Activated CD8-positive, alpha-beta memory T cell treated with anti-CD3 and anti-CD28 coated beads for 1 hour (primary cell): ENCODE measurements around the gene C1orf115.
"Not testable (repeated sequence)": the region's sequence is repeated elsewhere in the genome, so short reads cannot be mapped to it uniquely, and the experiment has no call there.

Experiments
- DNase-seq, 2 donors: peaks; one replicate each; pipeline ENCODE4 v3.0.0-alpha.2; 2020; ENCODE audit warnings: low read depth in 1 of 2; ENCODE audit errors: extremely low read depth in 1 of 2

The C1orf115 gene

DNA sequence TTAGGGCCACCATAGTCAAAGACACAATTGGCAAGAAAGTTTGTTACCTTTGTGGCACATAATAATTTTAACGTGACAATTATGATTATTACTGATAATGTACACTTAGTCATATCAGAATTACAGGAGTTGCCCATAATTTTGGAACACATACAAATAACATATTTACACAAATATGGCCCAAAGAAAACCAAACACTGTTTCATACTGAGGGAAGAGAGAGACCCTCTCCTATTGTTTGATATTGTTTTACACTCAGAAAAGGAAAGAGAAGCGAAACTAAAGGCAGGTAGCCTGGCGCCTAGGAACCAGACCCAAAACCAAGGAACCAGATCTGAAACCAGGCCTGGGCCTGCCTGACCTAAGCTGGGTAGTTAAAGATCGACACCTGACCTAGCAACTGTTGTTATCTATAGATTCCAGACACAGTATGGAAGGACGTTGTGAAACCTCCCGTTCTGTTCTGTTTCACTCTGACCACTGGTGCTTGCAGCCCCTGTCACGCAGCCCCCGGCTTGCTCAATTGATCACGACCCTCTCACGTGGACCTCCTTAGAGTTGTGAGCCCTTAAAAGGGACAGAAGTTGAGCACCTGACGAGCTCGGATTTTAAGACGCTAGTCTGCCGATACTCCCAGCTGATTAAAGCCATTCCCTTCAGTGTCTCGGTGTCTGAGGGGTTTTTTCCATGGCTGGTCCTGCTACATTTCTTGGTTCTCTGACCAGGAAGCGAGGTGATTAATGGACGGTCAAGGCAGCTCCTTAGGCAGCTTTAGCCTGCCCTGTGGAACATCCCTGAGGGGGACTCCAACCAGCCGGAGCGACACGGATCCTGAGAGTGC, 27.9 kb downstream of the C1orf115 start:
- DNase-seq, result no peak

GRCh38 chr1:220721266-220721665, 31.1 kb downstream of the C1orf115 start:
- not testable (repeated sequence) for DNase-seq

DNA sequence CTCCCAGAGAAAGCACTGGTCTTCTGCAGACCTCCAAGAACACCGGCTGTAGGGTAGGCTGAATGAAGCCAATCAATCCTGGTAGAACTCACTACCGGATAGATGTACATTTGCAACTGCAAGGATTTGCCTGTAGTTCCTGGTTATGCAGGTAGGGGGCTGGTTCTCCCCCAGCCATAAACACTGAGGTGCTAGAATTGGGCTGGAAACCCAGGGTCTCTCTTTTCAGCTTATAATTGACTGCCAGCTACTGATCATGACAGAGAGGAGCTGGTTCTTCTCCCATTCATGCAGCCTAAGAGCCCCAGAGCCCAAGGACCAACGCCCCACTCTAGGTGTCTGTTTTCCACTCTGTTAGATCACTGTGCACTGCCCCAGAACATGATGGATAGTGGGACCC, 36.5 kb downstream of the C1orf115 start:
- no peak for DNase-seq

DNA sequence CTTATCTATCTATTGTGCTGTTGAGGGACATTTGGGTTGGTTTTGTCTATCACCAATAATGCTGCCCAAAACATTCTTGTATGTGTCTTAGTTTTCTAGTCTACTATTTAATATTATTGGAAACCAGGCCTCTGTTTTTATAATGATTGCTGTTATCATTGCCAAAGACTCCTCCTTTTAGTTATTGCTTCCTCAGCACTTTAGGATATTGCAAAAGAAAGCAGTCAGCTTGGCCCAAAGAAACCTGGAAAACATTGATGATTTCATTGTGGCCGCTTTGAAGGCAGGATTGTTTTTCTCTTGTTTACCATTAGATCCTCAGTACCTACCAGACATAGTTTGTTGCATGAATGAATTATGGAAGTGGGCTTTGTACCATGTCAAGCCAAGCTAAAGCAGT, 37.4 kb downstream of the C1orf115 start:
- no peak for DNase-seq

- no peak for DNase-seq
Measured at GRCh38 chr1:220730486-220730885, 40.3 kb downstream of the C1orf115 start.

DNA sequence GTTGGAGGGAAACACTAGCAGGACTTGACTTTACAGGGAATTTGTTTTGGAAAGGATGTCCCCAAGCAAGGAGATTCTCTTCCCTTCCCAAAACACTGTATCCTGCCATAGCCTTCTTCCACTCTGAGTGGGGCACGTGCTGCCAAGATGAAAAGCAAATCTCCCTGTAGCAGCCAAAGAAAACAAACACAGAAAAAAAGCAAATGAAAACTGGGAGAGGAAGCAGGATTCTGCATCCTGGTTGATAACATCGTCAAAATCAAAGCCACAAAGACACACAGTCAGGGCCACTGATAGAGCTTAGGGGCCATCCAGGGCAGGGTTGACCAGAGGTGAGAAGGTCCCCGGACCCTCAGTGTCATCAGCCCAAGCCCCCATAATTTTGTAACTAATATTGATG, 42.0 kb downstream of the C1orf115 start:
- no peak for DNase-seq

DNA sequence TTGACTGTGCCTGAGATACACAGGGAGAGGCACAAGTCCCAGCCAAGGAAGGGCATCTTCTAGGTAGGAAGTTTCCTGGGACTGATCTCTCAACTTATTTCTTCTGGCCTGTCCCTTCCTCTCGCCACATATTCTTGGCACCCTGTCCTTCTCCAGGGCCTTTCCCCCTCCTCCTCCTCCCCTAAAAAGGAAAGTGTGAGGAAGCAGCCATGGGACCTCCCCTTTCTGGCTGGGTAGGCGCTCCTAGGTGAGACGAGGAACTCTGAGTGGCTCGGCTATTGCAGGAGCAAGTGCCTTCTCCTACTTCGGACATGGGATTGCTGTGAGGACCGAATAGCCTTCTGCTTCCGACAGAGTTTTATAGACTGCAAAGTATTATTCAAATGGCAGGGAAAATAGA, 42.5 kb downstream of the C1orf115 start:
- no peak for DNase-seq

- DNase-seq, result peak; percentile 27 to 58
Measured at GRCh38 chr1:220733086-220733601, 43.0 kb downstream of the C1orf115 start.

- no peak for DNase-seq
Measured at GRCh38 chr1:220734571-220735326, 44.6 kb downstream of the C1orf115 start.

DNA sequence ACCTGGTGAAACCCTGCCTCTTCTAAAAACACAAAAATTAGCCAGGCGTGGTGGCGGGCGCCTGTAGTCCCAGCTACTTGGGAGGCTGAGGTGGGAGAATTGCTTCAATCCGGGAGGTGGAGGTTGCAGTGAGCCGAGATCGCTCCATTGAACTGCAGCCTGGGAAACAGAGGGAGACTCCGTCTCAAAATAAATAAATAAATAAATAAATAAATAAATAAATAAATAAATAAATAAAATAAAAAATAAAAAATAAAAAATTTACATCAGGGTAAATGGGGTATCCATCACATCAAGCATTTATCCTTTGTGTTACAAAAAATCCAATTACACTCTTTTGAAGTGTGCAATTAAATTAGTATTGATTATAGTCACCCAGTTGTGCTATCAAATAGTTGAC, 46.1 kb downstream of the C1orf115 start:
- DNase-seq, result not testable (repeated sequence)

DNA sequence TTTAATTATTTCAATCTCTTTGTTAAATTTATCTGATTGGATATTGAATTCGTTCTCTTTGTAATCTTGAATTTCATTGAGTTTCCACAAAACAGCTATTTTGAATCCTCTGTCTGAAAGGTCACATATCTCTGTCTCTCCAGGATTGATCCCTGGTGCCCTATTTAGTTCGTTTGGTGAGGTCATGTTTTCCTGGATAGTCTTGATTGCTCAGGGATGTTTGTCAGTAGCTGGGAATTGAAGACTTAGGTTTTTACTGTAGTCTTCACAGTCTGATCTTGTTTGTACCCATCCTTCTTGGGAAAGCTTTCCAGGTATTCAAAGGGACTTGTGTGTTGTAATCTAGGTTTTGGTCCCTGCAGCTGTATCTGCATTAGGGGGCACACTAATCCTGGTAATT, 51.2 kb downstream of the C1orf115 start:
- DNase-seq, result no peak

GRCh38 chr1:220741825-220742224, 51.7 kb downstream of the C1orf115 start:
- DNase-seq, result no peak

DNA sequence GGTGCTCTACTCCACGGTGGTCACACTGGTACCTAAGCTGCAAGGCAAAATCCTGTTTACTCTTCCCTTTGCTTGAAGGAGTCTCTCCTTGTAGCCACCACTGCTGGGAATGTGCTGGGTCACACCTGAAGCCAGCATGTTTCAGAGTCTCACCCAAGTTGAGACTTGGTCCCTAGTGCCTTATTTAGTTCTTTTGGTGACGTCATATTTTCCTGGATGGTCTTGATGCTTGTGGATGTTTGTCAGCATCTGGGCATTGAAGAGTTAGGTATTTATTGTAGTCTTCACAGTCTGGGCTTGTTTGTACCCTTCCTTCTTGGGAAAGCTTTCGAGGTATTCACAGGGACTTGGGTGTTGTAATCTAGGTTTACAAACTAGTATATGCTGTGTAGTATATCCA, 52.4 kb downstream of the C1orf115 start:
- no peak for DNase-seq

- DNase-seq, result no peak
Measured at GRCh38 chr1:220746851-220747250, 56.7 kb downstream of the C1orf115 start.

- no peak for DNase-seq
Measured at GRCh38 chr1:220747437-220748088, 57.4 kb downstream of the C1orf115 start.

GRCh38 chr1:220748089-220748934, 58.1 kb downstream of the C1orf115 start, which contains the start of gene MTARC2:
Gene MTARC2 (plus strand): TSS chr1:220748322. CDS start chr1:220748532, 210 bp downstream.
- no peak for DNase-seq
